ENCODE measurements around the gene CNTN5.
"Not testable (repeated sequence)": the region's sequence is repeated elsewhere in the genome, so short reads cannot be mapped to it uniquely, and the experiment has no call there.

CNTN5 gene

DNA sequence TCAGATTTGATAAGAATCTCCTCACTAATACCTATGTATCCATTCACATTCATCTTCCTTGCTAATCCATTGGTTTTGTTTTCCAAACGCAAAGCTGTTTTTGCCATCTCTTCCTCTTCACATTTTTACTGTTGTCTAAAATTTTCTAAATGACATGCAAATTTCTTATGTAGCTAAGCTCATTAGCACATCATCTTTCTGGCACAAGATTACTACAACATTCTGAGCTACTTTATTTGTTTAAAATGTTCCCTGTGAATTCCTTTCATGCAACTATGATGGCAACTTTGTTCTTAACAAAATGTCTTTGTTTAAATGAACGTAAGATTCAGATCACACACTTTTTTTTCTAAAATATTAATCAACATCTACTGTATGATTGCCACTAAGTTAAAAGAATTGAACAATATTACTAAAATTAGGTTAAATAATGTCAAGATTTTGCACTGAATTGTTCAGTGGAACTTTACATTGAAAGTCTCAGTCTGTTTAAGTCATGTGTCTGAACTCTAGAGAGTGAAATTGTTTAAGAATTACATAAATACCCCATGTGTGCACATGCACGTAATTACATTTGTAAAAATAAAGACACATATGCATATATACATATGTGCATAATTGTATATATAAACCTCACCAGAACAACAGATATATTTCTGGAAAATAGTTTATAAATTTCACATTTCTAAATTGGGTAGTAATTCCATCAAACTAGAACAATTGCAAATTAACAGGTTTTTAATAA lies 688.4 kb downstream of the CNTN5 start:
- DNase-seq (ENCODE audit: low read depth in 2 of 3, low spot score in 1 of 3): no peak

DNA sequence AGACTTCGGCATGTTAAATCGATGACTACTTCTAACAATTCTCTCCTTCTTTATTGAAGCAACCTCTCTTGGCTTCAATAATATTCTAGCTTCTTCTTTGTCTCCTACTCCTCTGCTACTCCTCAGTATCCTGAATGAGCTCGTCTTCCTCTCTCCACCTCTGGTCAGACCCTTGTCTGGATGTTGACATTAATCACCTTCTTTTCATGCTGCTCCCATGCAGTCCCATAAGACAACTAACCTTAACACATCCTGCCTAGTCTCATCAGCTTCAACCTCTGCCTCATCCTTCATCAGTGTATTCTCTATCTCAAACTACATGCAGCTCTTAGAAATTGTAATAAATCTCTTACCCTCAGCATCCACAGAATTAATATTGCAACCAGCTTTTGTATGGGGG lies 695.6 kb downstream of the CNTN5 start:
- DNase-seq (ENCODE audit: low read depth in 2 of 3, low spot score in 1 of 3): no peak

DNA sequence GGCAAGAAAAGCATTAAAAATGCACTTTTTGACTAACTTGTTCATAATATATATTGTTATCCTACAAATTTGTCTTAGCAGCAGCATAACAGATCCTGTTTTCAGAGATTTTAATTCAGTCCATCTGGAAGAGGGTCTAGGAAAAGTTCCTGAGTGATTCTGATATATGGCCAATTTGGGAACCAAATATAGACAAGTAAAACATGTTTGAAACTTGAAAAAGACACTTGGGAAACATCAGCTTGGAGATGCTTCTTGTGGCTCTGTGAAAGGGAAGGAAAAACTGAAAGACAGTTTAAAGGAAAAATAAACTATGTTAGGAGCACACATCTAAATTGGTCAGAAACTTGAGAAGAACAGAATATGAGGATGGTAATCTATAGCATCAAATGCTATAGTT lies 697.5 kb downstream of the CNTN5 start:
- DNase-seq (ENCODE audit: low read depth in 2 of 3, low spot score in 1 of 3): no peak

DNA sequence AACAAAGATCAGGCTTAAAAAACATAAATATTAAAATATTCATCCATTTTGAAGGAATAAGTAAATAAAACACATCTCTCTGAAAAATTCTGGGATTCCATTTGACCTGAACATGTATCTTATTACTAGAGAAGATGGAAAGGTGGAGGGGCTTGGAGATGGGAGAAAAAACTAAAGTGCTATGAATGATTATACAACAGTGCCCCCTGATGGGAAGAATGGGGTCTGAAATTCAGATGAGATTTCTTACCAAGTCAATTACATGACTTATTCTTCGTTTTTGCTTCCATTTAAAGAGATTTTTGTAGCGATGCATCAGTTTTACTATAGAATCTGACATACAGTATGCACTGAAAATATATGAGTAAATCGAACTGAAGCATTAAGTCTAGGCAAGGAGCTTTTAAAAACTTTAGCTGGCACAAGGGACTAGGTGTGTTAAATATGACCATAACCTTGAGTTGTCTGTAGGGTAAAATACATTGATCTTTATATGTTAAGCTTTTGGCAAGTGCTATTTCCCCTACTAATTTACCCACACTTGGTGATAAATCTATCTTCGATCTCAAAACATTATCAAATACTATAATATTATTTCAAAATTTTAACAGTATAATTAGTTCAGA lies 718.8 kb downstream of the CNTN5 start:
- DNase-seq (ENCODE audit: low read depth in 2 of 3, low spot score in 1 of 3): no peak

DNA sequence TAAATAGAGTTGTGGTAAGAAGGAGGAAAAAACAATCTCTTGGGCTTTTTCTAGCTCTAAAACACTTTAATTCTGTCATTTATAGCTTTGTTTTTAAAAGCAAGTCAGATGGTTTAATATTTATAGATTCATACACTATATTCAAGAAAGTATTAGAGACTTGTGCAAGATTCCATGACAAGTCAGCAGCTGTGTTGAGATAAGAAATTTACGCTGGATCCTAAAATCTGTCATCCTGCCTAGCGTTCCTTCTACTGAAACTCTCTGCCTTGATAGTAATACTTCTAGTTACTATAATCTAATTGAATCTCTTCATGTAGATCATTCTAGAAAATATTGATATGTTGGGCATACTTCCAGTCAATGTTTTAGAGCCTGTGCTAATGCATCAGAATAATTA lies 721.8 kb downstream of the CNTN5 start:
- DNase-seq (ENCODE audit: low read depth in 2 of 3, low spot score in 1 of 3): no peak

DNA sequence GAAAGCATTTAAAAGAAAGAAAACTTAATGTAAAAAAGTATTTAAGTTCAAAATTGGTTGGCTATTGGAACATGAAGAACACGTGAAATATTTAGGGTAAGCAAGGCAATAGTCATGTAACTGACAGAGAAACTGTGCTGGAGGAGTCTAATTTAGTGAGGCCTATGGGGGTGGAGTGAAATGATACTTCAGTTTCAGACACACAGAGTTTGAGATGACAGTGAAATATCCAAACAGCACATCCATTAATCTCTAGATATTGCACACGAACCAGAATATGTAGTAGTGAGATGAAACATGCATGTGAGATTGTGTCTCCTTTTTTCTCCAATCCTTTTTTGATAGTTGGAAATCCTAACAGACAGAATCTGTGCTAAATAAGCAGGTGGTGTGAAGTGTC lies 739.0 kb downstream of the CNTN5 start:
- no peak for DNase-seq (ENCODE audit: low read depth in 2 of 3, low spot score in 1 of 3)

DNA sequence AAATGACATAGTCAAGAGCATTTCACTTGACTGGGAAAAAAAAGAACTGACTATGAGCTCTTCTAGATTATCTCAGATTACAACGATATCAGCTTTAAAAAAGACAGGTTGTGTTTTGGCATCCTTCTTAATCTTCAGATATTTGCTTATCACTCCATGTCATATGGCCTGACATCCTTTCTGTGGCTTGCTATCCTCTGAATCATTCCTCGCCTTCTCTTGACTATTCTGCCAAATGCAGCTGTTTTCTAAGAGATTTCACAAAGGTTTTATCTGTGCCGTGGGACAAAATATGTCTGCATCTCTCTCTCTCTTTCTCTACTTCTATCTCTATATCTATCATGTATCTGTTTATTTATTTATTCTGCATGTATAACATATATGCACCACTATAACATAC lies 746.1 kb downstream of the CNTN5 start:
- no peak for DNase-seq (ENCODE audit: low read depth in 2 of 3, low spot score in 1 of 3)

DNA sequence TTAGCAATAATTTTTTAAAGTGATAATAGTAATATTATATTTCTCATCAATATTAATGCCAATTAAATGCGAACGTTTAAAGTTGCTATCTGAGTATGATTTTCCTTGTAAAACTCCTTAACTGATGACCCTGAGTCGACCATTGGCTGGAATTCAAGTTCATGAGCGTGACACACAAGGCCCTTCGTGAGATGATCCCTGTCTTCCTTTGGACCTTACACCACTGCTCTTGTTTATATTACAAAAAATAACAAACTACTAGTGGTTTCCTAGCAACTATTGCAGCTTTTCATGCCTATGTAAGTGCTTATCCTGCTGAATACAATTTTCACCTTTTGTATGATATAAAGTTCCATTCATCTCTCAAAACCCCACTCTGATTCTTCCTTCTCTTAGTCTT lies 752.9 kb downstream of the CNTN5 start:
- DNase-seq (ENCODE audit: low read depth in 2 of 3, low spot score in 1 of 3): no peak

DNA sequence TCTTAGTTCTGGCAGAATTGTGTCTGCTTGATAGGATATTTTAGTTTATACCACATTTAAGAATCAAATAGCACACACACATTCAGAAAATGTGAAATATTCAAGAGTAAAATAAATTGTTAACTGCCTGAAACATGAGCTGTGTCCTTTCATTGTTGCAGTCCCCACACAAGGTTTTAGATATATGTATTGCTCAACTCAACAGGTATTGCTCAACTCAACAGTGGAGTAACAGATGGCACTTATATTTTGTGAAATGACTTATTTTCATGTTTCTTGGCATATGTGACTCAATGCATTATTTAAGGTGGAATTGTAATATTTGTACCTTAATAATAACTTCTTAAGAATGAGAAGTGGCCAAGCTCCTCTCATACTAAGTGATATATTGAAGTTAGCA lies 760.3 kb downstream of the CNTN5 start:
- no peak for DNase-seq (ENCODE audit: low read depth in 2 of 3, low spot score in 1 of 3)

DNA sequence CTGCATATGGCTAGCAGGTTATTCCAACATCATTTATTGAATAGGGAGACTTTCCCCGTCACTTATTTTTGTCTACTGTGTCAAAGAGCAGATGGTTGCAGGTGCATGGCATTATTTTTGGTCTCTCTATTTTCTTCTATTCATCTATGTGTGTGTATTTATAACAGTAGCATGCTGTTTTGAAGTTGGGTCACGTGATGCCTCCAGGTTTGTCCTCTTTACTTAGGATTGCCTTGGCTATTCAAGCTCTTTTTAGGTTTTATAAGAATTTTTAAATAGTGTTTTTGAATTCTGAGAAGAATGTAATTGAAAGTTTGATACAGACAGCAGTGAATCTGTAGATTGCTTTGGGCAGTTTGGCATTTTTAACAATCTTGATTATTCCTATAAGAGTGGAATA lies 770.6 kb downstream of the CNTN5 start:
- DNase-seq (ENCODE audit: low read depth in 2 of 3, low spot score in 1 of 3): no peak

DNA sequence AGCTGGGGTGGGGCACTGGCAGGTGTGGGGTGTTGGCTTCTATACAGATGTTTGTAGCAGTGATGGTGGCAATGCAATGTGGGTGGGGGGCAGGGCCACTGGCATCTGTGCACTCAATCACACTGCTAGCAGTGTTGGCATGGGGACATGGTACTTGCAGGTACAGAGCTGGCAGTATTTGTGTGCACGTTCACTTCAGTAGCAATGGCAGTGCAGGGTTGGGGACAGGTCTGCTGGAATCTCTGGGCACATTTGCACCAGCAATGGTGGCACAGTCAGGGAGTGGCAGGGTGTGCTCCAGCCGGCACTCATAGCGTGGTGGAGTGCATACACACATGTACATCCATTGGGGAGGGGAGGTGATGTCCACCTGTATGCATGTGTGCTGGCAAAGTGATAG lies 775.2 kb downstream of the CNTN5 start:
- no peak for DNase-seq (ENCODE audit: low read depth in 2 of 3, low spot score in 1 of 3)

DNA sequence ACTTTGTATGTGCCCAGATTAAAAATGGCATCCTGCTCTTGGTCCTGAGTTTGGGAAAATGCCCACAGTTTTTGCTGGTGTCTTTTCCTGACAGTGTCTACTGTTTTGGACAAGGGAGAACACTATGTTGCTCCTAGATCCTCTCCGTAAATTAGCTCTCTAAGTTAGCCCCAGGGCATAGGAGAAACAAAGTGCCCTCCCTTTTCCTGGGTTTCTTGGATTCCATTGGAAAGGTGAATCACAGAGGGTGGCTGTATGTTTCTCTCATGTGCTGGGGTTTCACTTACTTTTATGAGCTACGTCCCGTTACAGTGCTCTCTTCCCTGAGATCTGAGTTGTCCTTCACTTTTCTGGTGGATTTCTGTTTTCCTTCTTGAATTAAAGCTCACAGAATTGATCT lies 782.8 kb downstream of the CNTN5 start:
- no peak for DNase-seq (ENCODE audit: low read depth in 2 of 3, low spot score in 1 of 3)

DNA sequence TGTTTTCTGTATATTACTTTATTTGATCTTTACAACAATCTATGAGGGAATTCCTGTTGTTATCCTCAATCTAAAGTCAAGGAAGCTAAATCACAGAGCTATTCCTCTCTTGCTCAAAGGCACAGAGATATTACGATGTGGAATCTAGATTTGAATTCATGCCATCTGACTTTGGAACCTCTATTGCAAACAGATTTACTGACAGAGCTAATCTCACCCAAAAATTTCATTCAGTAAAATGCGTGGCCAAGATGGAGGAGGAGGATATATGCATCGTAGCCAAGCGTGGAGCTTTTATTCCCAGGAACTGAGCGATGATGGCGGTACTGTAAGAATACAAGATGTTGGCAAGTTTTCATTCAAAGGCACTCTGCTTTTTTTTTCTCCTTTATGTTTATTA lies 791.8 kb downstream of the CNTN5 start:
- DNase-seq (ENCODE audit: low read depth in 2 of 3, low spot score in 1 of 3): no peak

DNA sequence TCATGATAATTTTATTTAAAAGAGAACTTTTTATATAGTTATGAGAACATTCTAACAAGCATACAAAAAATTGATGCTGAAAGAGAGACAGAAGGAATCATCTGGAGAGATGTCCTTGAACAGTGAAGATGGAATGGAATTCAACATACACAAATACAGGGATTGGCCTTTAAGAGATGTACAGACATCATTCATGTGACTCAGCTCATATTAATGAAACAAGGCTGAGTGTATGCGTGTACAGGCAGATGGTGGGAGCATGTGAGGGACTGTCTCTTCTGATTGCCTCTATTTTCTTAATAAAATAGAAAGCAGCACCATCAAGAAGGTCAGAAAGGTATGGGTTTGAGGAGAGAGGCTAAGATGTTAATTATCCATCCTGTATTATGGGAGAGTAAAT lies 793.3 kb downstream of the CNTN5 start:
- no peak for DNase-seq (ENCODE audit: low read depth in 2 of 3, low spot score in 1 of 3)

DNA sequence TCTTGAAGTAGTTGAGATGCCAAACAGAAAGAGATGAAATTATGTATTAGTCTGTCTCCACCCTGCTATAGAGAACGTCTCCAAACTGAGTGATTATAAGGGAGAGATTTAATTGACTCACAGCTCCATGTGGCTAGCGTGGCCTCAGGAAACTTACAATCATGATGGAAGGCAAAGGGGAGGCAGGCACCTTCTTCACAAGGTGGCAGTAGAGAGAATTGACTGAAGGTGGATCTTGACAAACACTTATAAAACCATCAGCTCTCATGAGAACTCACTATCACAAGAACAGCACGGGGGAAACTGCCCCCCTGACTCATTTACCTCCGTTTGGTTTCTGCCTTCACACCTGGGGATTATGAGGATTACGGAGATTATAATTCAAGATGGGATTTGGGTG lies 794.0 kb downstream of the CNTN5 start:
- DNase-seq (ENCODE audit: low read depth in 2 of 3, low spot score in 1 of 3): no peak

DNA sequence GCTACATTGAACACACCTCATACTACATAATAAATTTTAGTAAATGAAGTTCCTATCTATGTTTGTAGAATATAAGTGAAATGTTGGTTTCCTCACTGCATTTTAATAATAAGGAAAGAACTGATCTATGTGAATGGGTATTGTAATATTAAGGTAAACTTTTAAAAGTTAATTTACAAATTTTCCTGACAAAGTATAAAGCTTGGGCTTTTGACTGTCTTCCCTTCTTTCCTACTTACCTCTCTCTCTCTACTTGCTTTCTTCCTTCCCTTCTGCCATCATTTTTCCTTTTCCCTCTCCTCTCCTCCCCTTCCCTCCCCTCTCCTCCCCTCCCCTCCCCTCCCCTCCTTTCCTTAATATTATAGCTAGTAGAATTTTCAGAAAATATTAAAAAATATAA lies 798.2 kb downstream of the CNTN5 start:
- no peak for DNase-seq (ENCODE audit: low read depth in 2 of 3, low spot score in 1 of 3)

DNA sequence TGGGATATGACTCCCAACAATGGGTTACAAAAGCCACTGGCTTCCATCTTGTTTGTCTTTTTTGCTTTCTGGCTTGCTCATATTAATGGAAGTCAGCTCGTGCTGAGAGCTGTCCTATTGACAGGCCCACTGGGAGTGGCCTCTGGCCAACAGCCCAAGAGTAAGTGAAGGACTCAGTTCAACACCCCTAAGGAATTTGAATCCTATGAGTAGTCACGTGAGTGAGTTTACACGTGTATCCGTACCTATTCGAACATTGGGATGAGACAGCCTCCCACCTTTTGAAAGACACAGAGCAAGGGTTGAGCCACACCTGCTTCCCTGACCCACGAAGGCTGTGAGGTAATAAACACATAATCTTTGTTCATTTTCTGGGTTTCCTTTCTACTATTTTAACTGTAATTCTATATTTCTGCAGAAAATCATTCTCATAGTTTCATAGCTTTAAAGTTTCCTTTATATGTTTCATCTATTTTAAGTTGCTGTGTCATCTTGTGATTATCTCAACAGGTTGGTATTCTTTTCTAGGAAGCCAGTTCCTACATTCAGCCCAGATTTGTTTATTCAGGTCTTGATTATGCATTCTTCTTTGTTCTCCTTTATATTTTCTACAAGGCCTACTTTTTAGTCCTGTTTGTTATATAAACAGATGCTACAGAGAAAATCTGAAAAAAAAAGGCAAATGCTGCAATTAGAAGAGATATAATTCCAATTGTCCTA lies 802.3 kb downstream of the CNTN5 start:
- DNase-seq (ENCODE audit: low read depth in 2 of 3, low spot score in 1 of 3): no peak

DNA sequence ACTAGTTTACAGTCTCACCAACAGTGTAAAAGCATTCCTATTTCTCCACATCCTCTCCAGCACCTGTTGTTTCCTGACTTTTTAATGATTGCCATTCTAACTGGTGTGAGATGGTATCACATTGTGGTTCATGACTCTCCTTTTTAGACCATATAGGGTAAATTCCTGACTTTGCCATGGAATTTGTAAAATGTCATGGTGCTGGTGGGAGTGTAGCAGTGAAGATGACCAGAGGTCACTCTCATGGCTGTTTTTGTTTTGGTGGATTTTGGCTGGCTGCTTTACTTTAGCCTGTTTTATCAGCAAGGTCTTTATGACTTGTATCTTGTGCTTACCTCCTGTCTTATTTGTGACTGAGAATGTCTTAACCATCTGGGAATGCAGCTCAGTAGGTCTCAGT lies 816.0 kb downstream of the CNTN5 start:
- not testable (repeated sequence) for DNase-seq (ENCODE audit: low read depth in 2 of 3, low spot score in 1 of 3)

DNA sequence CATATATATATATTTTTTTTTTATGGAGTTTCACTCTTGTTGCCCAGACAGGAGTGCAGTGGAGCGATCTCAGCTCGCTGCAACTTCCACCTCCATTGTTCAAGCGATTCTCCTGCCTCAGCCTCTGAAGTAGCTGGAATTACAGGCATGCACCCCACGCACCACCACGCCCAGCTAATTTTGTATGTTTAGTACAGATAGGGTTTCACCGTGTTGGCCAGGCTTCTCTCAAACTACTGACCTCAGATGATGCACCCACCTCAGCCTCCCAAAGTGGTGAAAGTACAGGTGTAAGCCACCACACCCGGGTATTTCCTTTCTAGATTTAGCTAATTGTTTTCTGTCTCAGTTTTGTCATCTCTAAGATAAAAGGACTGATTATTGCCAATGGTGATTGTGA lies 821.1 kb downstream of the CNTN5 start:
- no peak for DNase-seq (ENCODE audit: low read depth in 2 of 3, low spot score in 1 of 3)

DNA sequence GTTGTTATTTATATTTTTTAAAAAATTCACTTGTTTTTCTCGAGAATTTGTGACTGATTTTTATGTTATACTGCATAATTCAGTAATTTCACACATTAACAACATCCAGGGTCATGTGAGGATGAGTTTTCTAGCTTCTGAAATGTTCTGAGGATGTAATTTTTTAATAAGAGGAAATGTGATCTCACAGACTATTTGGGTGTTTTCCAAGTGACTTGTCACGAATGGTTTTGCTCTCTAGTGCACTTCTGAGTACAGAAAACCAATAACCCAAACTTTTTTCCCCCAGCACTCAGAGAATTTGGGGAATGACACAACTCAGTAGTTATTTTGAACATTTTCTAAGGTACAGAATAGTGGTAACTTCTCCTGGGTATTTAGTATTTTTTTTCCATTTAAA lies 845.2 kb downstream of the CNTN5 start:
- DNase-seq (ENCODE audit: low read depth in 2 of 3, low spot score in 1 of 3): no peak

DNA sequence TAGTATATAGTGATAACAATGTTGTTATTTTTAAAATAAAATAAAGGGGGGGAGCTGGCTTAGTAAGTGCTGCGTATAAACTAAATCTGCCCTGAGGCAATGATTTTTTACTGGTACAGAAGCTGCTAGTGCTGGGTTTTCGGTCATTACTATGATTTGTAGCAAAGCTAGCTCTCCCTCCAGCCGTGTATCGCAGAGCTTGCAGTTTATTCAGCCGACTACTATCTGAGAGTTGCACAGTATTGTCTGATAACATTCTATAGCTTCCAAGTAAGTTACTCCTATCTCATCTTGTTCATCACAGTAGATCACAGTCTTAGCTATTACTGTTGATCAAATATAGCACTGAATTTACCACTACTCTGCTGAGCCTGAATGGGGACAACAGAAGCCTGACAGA lies 860.9 kb downstream of the CNTN5 start:
- no peak for DNase-seq (ENCODE audit: low read depth in 2 of 3, low spot score in 1 of 3)

DNA sequence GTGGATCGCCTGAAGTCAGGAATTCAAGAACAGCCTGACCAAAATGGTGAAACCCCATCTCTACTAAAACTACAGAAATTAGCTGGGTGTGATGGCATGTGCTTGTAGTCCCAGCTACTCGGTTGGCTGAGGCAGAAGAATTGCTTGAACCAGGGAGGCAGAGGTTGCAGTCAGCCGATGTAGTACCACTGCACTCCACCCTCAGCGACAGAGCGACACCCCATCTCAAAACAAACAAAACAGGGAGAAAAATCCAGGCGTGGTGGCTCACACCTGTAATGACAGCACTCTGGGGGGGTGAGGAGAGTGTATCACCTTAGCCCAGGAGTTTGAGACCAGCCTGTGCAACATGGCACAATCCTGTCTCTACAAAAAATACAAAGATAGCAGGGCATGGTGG lies 864.0 kb downstream of the CNTN5 start:
- no peak for DNase-seq (ENCODE audit: low read depth in 2 of 3, low spot score in 1 of 3)

DNA sequence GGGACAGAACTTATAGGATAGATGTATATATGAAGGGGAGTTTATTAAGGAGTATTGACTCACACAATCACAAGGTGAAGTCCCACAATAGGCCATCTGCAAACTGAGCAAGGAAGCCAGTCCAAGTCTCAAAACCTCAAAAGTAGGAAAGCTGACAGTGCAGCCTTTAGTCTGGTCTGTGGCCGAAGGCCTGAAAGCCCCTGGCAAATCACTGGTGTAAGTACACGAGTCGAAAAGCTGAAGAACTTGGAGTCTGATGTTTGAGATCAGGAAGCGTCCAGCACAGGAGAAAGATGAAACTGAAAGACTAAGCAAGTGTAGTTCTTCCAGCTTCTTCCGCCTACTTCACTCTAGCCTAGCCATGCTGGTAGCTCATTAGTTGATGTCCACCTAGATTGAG lies 866.7 kb downstream of the CNTN5 start:
- DNase-seq (ENCODE audit: low read depth in 2 of 3, low spot score in 1 of 3): no peak

All from stimulated activated CD4-positive, alpha-beta T cell treated with anti-CD3 and anti-CD28 coated beads, Interleukin-12 subunit alpha, Interleukin-12 subunit beta, amount 100 ng/mL, for 48 hours (primary cell).